Neural progenitor cell (in vitro differentiated cells): Measurements from ENCODE around the gene BARHL2. TPM values are rescaled to one million over a fixed set of nuclear protein-coding genes. Genes with fewer than 3 reads are reported as not detected.
A peak's percentile ranks its signal among the peaks of the same experiment; 100 is the strongest.

Source experiments
- DNase-seq: peaks from one replicate; pipeline ENCODE4 v3.0.0-alpha.2; 2016; ENCODE audit warnings: low spot score
- H2AFZ ChIP-seq: fragments of 200-600 bp; sonication (generic); replicated peaks from 2 replicates; pipeline ENCODE4 v1.6.1; 2016; ENCODE audit warnings: antibody characterized with exemption
- H3F3A ChIP-seq: fragments of 200-600 bp; sonication (generic); 2 replicates; pipeline ENCODE4 v1.6.1; 2016; ENCODE audit warnings: antibody characterized with exemption, low read depth
- H3K27ac ChIP-seq: fragments of 200-600 bp; sonication (generic); 2 replicates; pipeline ENCODE4 v1.5.1; 2016; ENCODE audit warnings: mild to moderate bottlenecking
- H3K27me3 ChIP-seq: fragments of 200-600 bp; sonication (generic); 2 replicates; pipeline ENCODE4 v1.6.1; 2016; ENCODE audit warnings: mild to moderate bottlenecking, moderate library complexity
- H3K36me3 ChIP-seq: fragments of 200-600 bp; sonication (generic); 2 replicates; pipeline ENCODE4 v1.5.1; 2016
- H3K4me1 ChIP-seq: fragments of 200-600 bp; sonication (generic); 2 replicates; pipeline ENCODE4 v1.6.1; 2016; ENCODE audit warnings: mixed run types
- H3K4me2 ChIP-seq: fragments of 200-600 bp; sonication (generic); 2 replicates; pipeline ENCODE4 v1.6.1; 2016
- H3K4me3 ChIP-seq: fragments of 200-600 bp; sonication (generic); 2 replicates; pipeline ENCODE4 v1.5.1; 2016
- H3K79me2 ChIP-seq: fragments of 200-600 bp; sonication (generic); 2 replicates; pipeline ENCODE4 v1.6.1; 2016; ENCODE audit warnings: low read depth
- H3K9ac ChIP-seq: fragments of 200-600 bp; sonication (generic); 2 replicates; pipeline ENCODE4 v1.6.1; 2016
- H3K9me3 ChIP-seq: fragments of 200-600 bp; sonication (generic); 2 replicates; pipeline ENCODE4 v1.5.1; 2016; ENCODE audit warnings: low read depth
- H4K20me1 ChIP-seq: fragments of 200-600 bp; sonication (generic); 2 replicates; pipeline ENCODE4 v1.6.1; 2016; ENCODE audit warnings: low read depth
- H3K27ac Mint-ChIP-seq: 3 replicates; pipeline ENCODE4 v1.8.0; 2021; ENCODE audit warnings: mixed read lengths
- H3K27me3 Mint-ChIP-seq: 2 replicates; pipeline ENCODE4 v1.8.0; 2022; ENCODE audit warnings: low read depth, mild to moderate bottlenecking, inconsistent platforms, moderate library complexity, mixed read lengths; ENCODE audit not compliant: insufficient read depth
- H3K36me3 Mint-ChIP-seq: 3 replicates; pipeline ENCODE4 v1.8.0; 2021; ENCODE audit warnings: mixed read lengths
- H3K4me1 Mint-ChIP-seq: 3 replicates; pipeline ENCODE4 v1.8.0; 2021; ENCODE audit warnings: mixed read lengths
- H3K4me3 Mint-ChIP-seq: 3 replicates; pipeline ENCODE4 v1.8.0; 2021; ENCODE audit warnings: mild to moderate bottlenecking, moderate library complexity, mixed read lengths
- H3K9me3 Mint-ChIP-seq: 3 replicates; pipeline ENCODE4 v1.8.0; 2020; ENCODE audit warnings: mixed read lengths
- EZH2 ChIP-seq: fragments of 200-600 bp; sonication (generic); IDR thresholded peaks from 2 replicates; pipeline ENCODE4 v1.6.1; 2017; ENCODE audit warnings: antibody characterized with exemption, mild to moderate bottlenecking, moderate library complexity
- EZH2phosphoT487 ChIP-seq: fragments of 200-600 bp; sonication (generic); IDR thresholded peaks from 2 replicates; pipeline ENCODE4 v1.6.1; 2017; ENCODE audit warnings: antibody characterized with exemption
- total RNA-seq: library from RNA; depleted of rRNA; stranded (reverse); fragments of >200 nt; gene quantifications from 2 replicates; pipeline ENCODE4 v1.2.3, GENCODE V29; 2015; ENCODE audit warnings: low replicate concordance
- TF ChIP-seq, protein P1 (sequence below): fragments of 200-600 bp; sonication (generic); IDR thresholded peaks from 2 replicates; pipeline ENCODE4 v1.5.1; 2017; ENCODE audit warnings: antibody characterized with exemption, mild to moderate bottlenecking

The BARHL2 gene
- total RNA-seq, 1 donor from 2014 or later, result not detected

- no peaks in the 10 kb centered on the region for H3K36me3 Mint-ChIP-seq
- H3K4me1 Mint-ChIP-seq, result peaks cover 47% of the 10 kb centered on the region
- TF ChIP-seq EZH2 (peak; percentile 2), EZH2phosphoT487 (no peak)
- TF ChIP-seq, protein P1, sequence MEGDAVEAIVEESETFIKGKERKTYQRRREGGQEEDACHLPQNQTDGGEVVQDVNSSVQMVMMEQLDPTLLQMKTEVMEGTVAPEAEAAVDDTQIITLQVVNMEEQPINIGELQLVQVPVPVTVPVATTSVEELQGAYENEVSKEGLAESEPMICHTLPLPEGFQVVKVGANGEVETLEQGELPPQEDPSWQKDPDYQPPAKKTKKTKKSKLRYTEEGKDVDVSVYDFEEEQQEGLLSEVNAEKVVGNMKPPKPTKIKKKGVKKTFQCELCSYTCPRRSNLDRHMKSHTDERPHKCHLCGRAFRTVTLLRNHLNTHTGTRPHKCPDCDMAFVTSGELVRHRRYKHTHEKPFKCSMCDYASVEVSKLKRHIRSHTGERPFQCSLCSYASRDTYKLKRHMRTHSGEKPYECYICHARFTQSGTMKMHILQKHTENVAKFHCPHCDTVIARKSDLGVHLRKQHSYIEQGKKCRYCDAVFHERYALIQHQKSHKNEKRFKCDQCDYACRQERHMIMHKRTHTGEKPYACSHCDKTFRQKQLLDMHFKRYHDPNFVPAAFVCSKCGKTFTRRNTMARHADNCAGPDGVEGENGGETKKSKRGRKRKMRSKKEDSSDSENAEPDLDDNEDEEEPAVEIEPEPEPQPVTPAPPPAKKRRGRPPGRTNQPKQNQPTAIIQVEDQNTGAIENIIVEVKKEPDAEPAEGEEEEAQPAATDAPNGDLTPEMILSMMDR, result peak; percentile 93
- Histone ChIP-seq H4K20me1 (peaks cover 86% of the 10 kb centered on the region), H3K79me2 (no peaks in the 10 kb centered on the region), H3K27me3 (peaks cover 100% of the 10 kb centered on the region), H3K4me2 (no peak overlapping the region), H3K4me1 (peaks cover 38% of the 10 kb centered on the region), H3F3A (peaks cover 32% of the 10 kb centered on the region), H3K9ac (no peak overlapping the region), H3K36me3 (no peaks in the 10 kb centered on the region), H3K27ac (no peak overlapping the region), H3K4me3 (no peak overlapping the region), H3K9me3 (no peaks in the 10 kb centered on the region), H2AFZ (no peak overlapping the region)
- peak overlapping the region; percentile 40 for H3K4me3 Mint-ChIP-seq
- peaks cover 80% of the 10 kb centered on the region for H3K27me3 Mint-ChIP-seq
- no peaks in the 10 kb centered on the region for H3K9me3 Mint-ChIP-seq
- no peak overlapping the region for H3K27ac Mint-ChIP-seq
- DNase-seq, result peak; percentile 91
Observed at GRCh38 chr1:90721210-90722194, 4.4 kb upstream of the BARHL2 start.

GRCh38 chr1:90720145-90720636 lies 3.1 kb upstream of the BARHL2 start:
- H3K27me3 Mint-ChIP-seq, result peaks cover 76% of the 10 kb centered on the region
- Histone ChIP-seq H3K79me2 (no peaks in the 10 kb centered on the region), H3K9ac (no peak overlapping the region), H3K4me1 (peaks cover 25% of the 10 kb centered on the region), H3K27ac (no peak overlapping the region), H3K4me3 (no peak overlapping the region), H2AFZ (no peak overlapping the region), H3K27me3 (peaks cover 100% of the 10 kb centered on the region), H3K4me2 (peak overlapping the region; percentile 74), H3F3A (peaks cover 33% of the 10 kb centered on the region), H4K20me1 (peaks cover 86% of the 10 kb centered on the region), H3K36me3 (no peaks in the 10 kb centered on the region), H3K9me3 (no peaks in the 10 kb centered on the region)
- TF ChIP-seq EZH2phosphoT487 (no peak), EZH2 (peak; percentile 40)
- TF ChIP-seq, protein P1, result no peak
- H3K9me3 Mint-ChIP-seq, result no peaks in the 10 kb centered on the region
- peaks cover 42% of the 10 kb centered on the region for H3K4me1 Mint-ChIP-seq
- H3K4me3 Mint-ChIP-seq, result peak overlapping the region; percentile 78
- no peaks in the 10 kb centered on the region for H3K36me3 Mint-ChIP-seq
- DNase-seq, result no peak
- no peak overlapping the region for H3K27ac Mint-ChIP-seq

GRCh38 chr1:90719330-90720144 lies 2.4 kb upstream of the BARHL2 start:
- H2AFZ ChIP-seq, result no peak overlapping the region

More at GRCh38 chr1:90719330-90720144, 2.4 kb upstream of the BARHL2 start:
- H3K79me2 ChIP-seq, result no peaks in the 10 kb centered on the region
- peak; percentile 59 for DNase-seq
- H3K4me3 ChIP-seq, result peak overlapping the region; percentile 48
- H3K4me2 ChIP-seq, result peak overlapping the region; percentile 74
- H3K27ac ChIP-seq, result no peak overlapping the region
- no peaks in the 10 kb centered on the region for H3K9me3 ChIP-seq
- H3K27me3 Mint-ChIP-seq, result peaks cover 75% of the 10 kb centered on the region
- no peak overlapping the region for H3K9ac ChIP-seq
- TF ChIP-seq EZH2 (peak; percentile 86), EZH2phosphoT487 (no peak)
- TF ChIP-seq, protein P1, result no peak
- peaks cover 20% of the 10 kb centered on the region for H3K4me1 ChIP-seq
- peaks cover 37% of the 10 kb centered on the region for H3F3A ChIP-seq
- H3K4me1 Mint-ChIP-seq, result peaks cover 42% of the 10 kb centered on the region
- H3K36me3 ChIP-seq, result no peaks in the 10 kb centered on the region
- H3K9me3 Mint-ChIP-seq, result no peaks in the 10 kb centered on the region
- no peak overlapping the region for H3K27ac Mint-ChIP-seq
- peak overlapping the region; percentile 94 for H3K4me3 Mint-ChIP-seq
- peaks cover 87% of the 10 kb centered on the region for H4K20me1 ChIP-seq
- H3K36me3 Mint-ChIP-seq, result no peaks in the 10 kb centered on the region
- H3K27me3 ChIP-seq, result peaks cover 100% of the 10 kb centered on the region
